B cell (primary cell): Measurements from ENCODE around the gene XCL1. TPM values are rescaled to one million over a fixed set of nuclear protein-coding genes. Genes with fewer than 3 reads are reported as not detected.

Experiments
- ATAC-seq: fragments of 200-7000 bp; cut with Tn5 transposase; one replicate; pipeline ENCODE4 v1.10.0; 2021; ENCODE audit warnings: low read depth, mild to moderate bottlenecking, moderate number of reproducible peaks, moderate library complexity
- CTCF ChIA-PET: fragments of 350-600 bp; sonication (Branson Sonifier 250); formaldehyde crosslinking; loops from one replicate; lab custom pipeline; 2021; ENCODE audit warnings: antibody characterized with exemption, inconsistent platforms; lab: Charles Lee
- POLR2A ChIA-PET: fragments of 350-600 bp; sonication (Branson Sonifier 250); formaldehyde crosslinking; loops from one replicate; lab custom pipeline; 2021; ENCODE audit warnings: antibody characterized with exemption; lab: Charles Lee
- DNase-seq: peaks from one replicate; pipeline ENCODE4 v3.0.0; 2013
- H2AFZ ChIP-seq: 2 replicates; pipeline ENCODE4 v1.6.1; 2012; ENCODE audit warnings: mild to moderate bottlenecking, low read depth, low read length; ENCODE audit not compliant: insufficient read depth, poor library complexity, severe bottlenecking
- H3K27ac ChIP-seq, 2 donors: 1 replicate in 1 of 2; 2 replicates in 1 of 2; pipeline ENCODE4 v1.5.1; 2012 to 2013; ENCODE audit warnings: low read length in 2 of 2, mild to moderate bottlenecking in 2 of 2, moderate library complexity in 1 of 2
- H3K27me3 ChIP-seq, 4 experiments: fragments of 200-600 bp in 1 of 4; sonication (generic) in 1 of 4; replicated peaks in 1 of 4; 1 replicate in 2 of 4; 2 replicates in 2 of 4; pipeline versions ENCODE4 v1.6.1 to v1.7.0; 2013 to 2016; ENCODE audit warnings: low read length in 3 of 4, mild to moderate bottlenecking in 2 of 4, mixed read lengths in 1 of 4, moderate library complexity in 1 of 4; ENCODE audit not compliant: insufficient read depth in 4 of 4, control insufficient read depth in 3 of 4; ENCODE audit errors: control extremely low read depth in 1 of 4
- H3K36me3 ChIP-seq, 2 experiments: replicated peaks in 1 of 2; 1 replicate in 1 of 2; 2 replicates in 1 of 2; pipeline versions ENCODE4 v1.6.1 to v1.7.1; 2013; ENCODE audit warnings: low read length in 1 of 2; ENCODE audit not compliant: insufficient read depth in 2 of 2, control insufficient read depth in 1 of 2; ENCODE audit errors: control extremely low read depth in 1 of 2, extremely low read depth in 1 of 2
- H3K4me1 ChIP-seq, 2 donors: fragments of 200-600 bp in 1 of 2; sonication (generic) in 1 of 2; 1 replicate in 1 of 2; 2 replicates in 1 of 2; pipeline versions ENCODE4 v1.5.1 to v1.6.1; 2013 to 2017; ENCODE audit warnings: low read length in 2 of 2; ENCODE audit not compliant: control insufficient read depth in 2 of 2, insufficient read depth in 2 of 2
- H3K4me2 ChIP-seq: replicated peaks from 2 replicates; pipeline ENCODE3; 2012; ENCODE audit warnings: mild to moderate bottlenecking, low read depth, low read length; ENCODE audit not compliant: poor library complexity, severe bottlenecking
- H3K4me3 ChIP-seq, 5 experiments: fragments of 200-600 bp in 1 of 5; sonication (generic) in 1 of 5; 1 replicate in 3 of 5; 2 replicates in 2 of 5; pipeline versions ENCODE4 v1.5.1 to v1.7.0; 2011 to 2016; ENCODE audit warnings: low read length in 4 of 5, mild to moderate bottlenecking in 4 of 5, low read depth in 2 of 5, control low read depth in 1 of 5, moderate library complexity in 1 of 5; ENCODE audit not compliant: insufficient read depth in 1 of 5; ENCODE audit errors: control extremely low read depth in 1 of 5, extremely low read depth in 1 of 5
- H3K79me2 ChIP-seq: fragments of 200-600 bp; sonication (generic); one replicate; pipeline ENCODE4 v1.6.0; 2016; ENCODE audit warnings: low read length; ENCODE audit not compliant: control insufficient read depth, insufficient read depth
- H3K9ac ChIP-seq: fragments of 200-600 bp; sonication (generic); 2 replicates; pipeline ENCODE4 v1.6.1; 2017; ENCODE audit warnings: mild to moderate bottlenecking, low read length, moderate library complexity
- H3K9me3 ChIP-seq, 3 donors: one replicate each; pipeline versions ENCODE4 v1.6.1 to v1.7.1; 2013; ENCODE audit warnings: low read length in 2 of 3; ENCODE audit not compliant: control insufficient read depth in 2 of 3, insufficient read depth in 1 of 3; ENCODE audit errors: control extremely low read depth in 1 of 3
- H4K20me1 ChIP-seq: 2 replicates; pipeline ENCODE4 v1.6.0; 2012; ENCODE audit warnings: mild to moderate bottlenecking, low read length; ENCODE audit not compliant: insufficient read depth, control insufficient read depth, poor library complexity, severe bottlenecking
- H3K27ac Mint-ChIP-seq: one replicate; pipeline ENCODE4 v1.8.0; 2021; ENCODE audit warnings: mixed read lengths
- H3K27me3 Mint-ChIP-seq: one replicate; pipeline ENCODE4 v1.8.0; 2021; ENCODE audit warnings: mixed read lengths
- H3K4me1 Mint-ChIP-seq: one replicate; pipeline ENCODE4 v1.8.0; 2021; ENCODE audit warnings: mixed read lengths
- H3K4me3 Mint-ChIP-seq: one replicate; pipeline ENCODE4 v1.8.0; 2021; ENCODE audit warnings: mixed read lengths
- H3K9me3 Mint-ChIP-seq: one replicate; pipeline ENCODE4 v1.8.0; 2022; ENCODE audit warnings: mixed read lengths; ENCODE audit not compliant: insufficient read depth
- CTCF ChIP-seq: fragments of 200-600 bp; IDR thresholded peaks from one replicate; pipeline ENCODE4 v1.8.0; 2022; ENCODE audit warnings: antibody characterized with exemption, mild to moderate bottlenecking
- EZH2 ChIP-seq: IDR thresholded peaks from 2 replicates; pipeline ENCODE4 v1.6.1; 2012; ENCODE audit warnings: borderline replicate concordance, low read depth, mild to moderate bottlenecking, moderate library complexity, low read length; ENCODE audit not compliant: insufficient read depth, poor library complexity, severe bottlenecking
- WGBS: methylation state at CpG from one replicate; pipeline ENCODE4 v1.1.5; 2013; ENCODE audit warnings: missing lambda C conversion rate; ENCODE audit not compliant: insufficient coverage; 5-methylcytosine and 5-hydroxymethylcytosine counted together
- intact Hi-C: fragments of 100-400 bp; cut with micrococcal nuclease; formaldehyde crosslinking; loops from one replicate; pipeline ENCODE4 v1.10.0; 2022
- polyA plus RNA-seq: library from polyadenylated mRNA; depleted of rRNA; stranded (reverse); fragments of >200 nt; gene quantifications from 2 replicates; pipeline ENCODE4 v1.2.3, GENCODE V29; 2012
- total RNA-seq, 2 donors: library from RNA; stranded (reverse); fragments of 120-200 nt in 1 of 2; gene quantifications; 1 replicate in 1 of 2; 2 replicates in 1 of 2; pipeline versions ENCODE4 v1.2.3 to v1.2.4, GENCODE V29; 2013 to 2022

The XCL1 gene
- total and polyA plus RNA-seq, 2 donors (not counting 1 experiment from before 2014, with no cell fraction given): 0.12 TPM; not detected in 1

- H3K36me3 ChIP-seq: no peaks in the 10 kb centered on the region
- 85% methylated on average over 4 of the region's 10 CpGs for WGBS
- H3K9me3 ChIP-seq: no peaks in the 10 kb centered on the region
- no peak overlapping the region for H3K4me2 ChIP-seq
- POLR2A ChIA-PET: no interaction called here
- Mint-ChIP-seq H3K4me3 (no peak overlapping the region), H3K9me3 (no peaks in the 10 kb centered on the region), H3K27me3 (peaks cover 41% of the 10 kb centered on the region), H3K4me1 (no peaks in the 10 kb centered on the region), H3K27ac (no peak overlapping the region)
- intact Hi-C loops: no loop called here
- H3K4me3 ChIP-seq: no peak overlapping the region
- H3K9ac ChIP-seq: no peak overlapping the region
- no peaks in the 10 kb centered on the region for H4K20me1 ChIP-seq
- H3K79me2 ChIP-seq: no peaks in the 10 kb centered on the region
- H3K27me3 ChIP-seq: no peaks in the 10 kb centered on the region
- no peak for ATAC-seq
- TF ChIP-seq EZH2: no peak
- no peak for TF ChIP-seq CTCF
- CTCF ChIA-PET: interaction anchor here (0.7 kb wide), 1 partner anchor 10 kb away, joined by 3 read pairs; no protein-coding TSS in a partner anchor
- DNase-seq: no peak
- no peaks in the 10 kb centered on the region for H3K4me1 ChIP-seq
- no peak overlapping the region for H3K27ac ChIP-seq
- H2AFZ ChIP-seq: no peak overlapping the region
These were observed 33.5 kb downstream of the XCL1 start for GRCh38 chr1:168609741-168610510.

GRCh38 chr1:168613038-168613451 is 36.6 kb downstream of the XCL1 start:
- no peak overlapping the region for H3K27ac ChIP-seq
- H4K20me1 ChIP-seq: no peaks in the 10 kb centered on the region
- Mint-ChIP-seq H3K4me3 (no peak overlapping the region), H3K4me1 (no peaks in the 10 kb centered on the region), H3K9me3 (no peaks in the 10 kb centered on the region), H3K27me3 (peaks cover 33% of the 10 kb centered on the region), H3K27ac (no peak overlapping the region)
- intact Hi-C loops: no loop called here
- H3K4me3 ChIP-seq: no peak overlapping the region
- H3K79me2 ChIP-seq: no peaks in the 10 kb centered on the region
- H3K4me1 ChIP-seq: no peaks in the 10 kb centered on the region
- POLR2A ChIA-PET: no interaction called here
- no peaks in the 10 kb centered on the region for H3K36me3 ChIP-seq
- CTCF ChIA-PET: interaction anchor here (1.0 kb wide), 1 partner anchor 9 kb away, joined by 3 read pairs; no protein-coding TSS in a partner anchor
- no peak for DNase-seq
- no peak overlapping the region for H3K9ac ChIP-seq
- 80% methylated on average over 1 of the region's 1 CpG for WGBS
- no peak overlapping the region for H2AFZ ChIP-seq
- H3K9me3 ChIP-seq: no peaks in the 10 kb centered on the region
- no peak for ATAC-seq
- no peaks in the 10 kb centered on the region for H3K27me3 ChIP-seq
- TF ChIP-seq EZH2 (no peak), CTCF (no peak)
- no peak overlapping the region for H3K4me2 ChIP-seq
